ENCODE data around the gene SAMMSON. TPM values are rescaled to one million over a fixed set of nuclear protein-coding genes. Genes with fewer than 3 reads are reported as not detected.

SAMMSON gene
- total and polyA plus RNA-seq, 9 donors: 0.04 to 0.49 (median 0.15) TPM; not detected in 4

DNA sequence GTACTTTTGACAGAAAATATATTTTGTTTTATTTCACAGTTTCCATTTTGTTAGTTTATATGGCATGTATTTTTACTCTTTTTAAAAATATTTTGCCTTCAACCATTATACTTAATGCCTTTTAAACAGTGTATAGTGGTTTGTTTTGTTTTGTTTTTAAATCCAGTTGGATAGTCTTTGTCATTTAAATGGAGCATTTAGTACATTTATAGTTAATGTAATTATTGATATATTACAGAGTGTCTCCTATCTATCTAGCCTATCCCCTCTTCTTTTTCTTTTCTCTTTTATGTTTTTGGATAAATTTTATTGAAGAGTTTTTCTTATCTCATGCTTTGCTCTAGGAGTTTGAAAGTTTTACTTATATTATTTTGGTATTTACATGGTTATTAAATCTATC, 3.6 kb downstream of the SAMMSON start:
- H3K9me3 ChIP-seq (replicated peaks; ENCODE audit: control insufficient read depth, low read depth, low read length): no peaks in the 10 kb centered on the region
- no peak overlapping the region for H3K27ac ChIP-seq (ENCODE audit: low read length)
- peaks cover 4% of the 10 kb centered on the region for H3K4me1 ChIP-seq (ENCODE audit: control insufficient read depth, insufficient read depth, low read length)
- no peak for DNase-seq
- H3K4me3 ChIP-seq (ENCODE audit: low read length): no peak overlapping the region
- H3K36me3 ChIP-seq (ENCODE audit: control insufficient read depth, insufficient read depth, low read length): no peaks in the 10 kb centered on the region
- H3K27me3 ChIP-seq (ENCODE audit: control insufficient read depth, insufficient read depth, low read length): no peaks in the 10 kb centered on the region

GRCh38 chr3:70006089-70006488, 6.6 kb downstream of the SAMMSON start:
- Histone ChIP-seq H3K4me3 (ENCODE audit: low read length) (no peak overlapping the region), H3K4me1 (ENCODE audit: control insufficient read depth, insufficient read depth, low read length) (no peaks in the 10 kb centered on the region), H3K27me3 (ENCODE audit: control insufficient read depth, insufficient read depth, low read length) (no peaks in the 10 kb centered on the region), H3K36me3 (ENCODE audit: control insufficient read depth, insufficient read depth, low read length) (no peaks in the 10 kb centered on the region), H3K9me3 (replicated peaks; ENCODE audit: control insufficient read depth, low read depth, low read length) (no peaks in the 10 kb centered on the region), H3K27ac (ENCODE audit: low read length) (no peak overlapping the region)
- no peak for DNase-seq
- WGBS (ENCODE audit: insufficient coverage): no CpG with 5 or more reads among the region's 4 CpGs

GRCh38 chr3:70010346-70010745, 10.8 kb downstream of the SAMMSON start:
- no peaks in the 10 kb centered on the region for H3K27me3 ChIP-seq (ENCODE audit: control insufficient read depth, insufficient read depth, low read length)
- 100% methylated on average over 1 of the region's 2 CpGs for WGBS (ENCODE audit: insufficient coverage)
- no peaks in the 10 kb centered on the region for H3K4me1 ChIP-seq (ENCODE audit: control insufficient read depth, insufficient read depth, low read length)
- H3K4me3 ChIP-seq (ENCODE audit: low read length): no peak overlapping the region
- no peak overlapping the region for H3K27ac ChIP-seq (ENCODE audit: low read length)
- H3K9me3 ChIP-seq (replicated peaks; ENCODE audit: control insufficient read depth, low read depth, low read length): no peaks in the 10 kb centered on the region
- no peak for DNase-seq
- no peaks in the 10 kb centered on the region for H3K36me3 ChIP-seq (ENCODE audit: control insufficient read depth, insufficient read depth, low read length)

- WGBS (ENCODE audit: insufficient coverage): no CpG with 5 or more reads among the region's 1 CpG
- no peaks in the 10 kb centered on the region for H3K9me3 ChIP-seq (replicated peaks; ENCODE audit: control insufficient read depth, low read depth, low read length)
- H3K4me3 ChIP-seq (ENCODE audit: low read length): no peak overlapping the region
- no peaks in the 10 kb centered on the region for H3K4me1 ChIP-seq (ENCODE audit: control insufficient read depth, insufficient read depth, low read length)
- H3K36me3 ChIP-seq (ENCODE audit: control insufficient read depth, insufficient read depth, low read length): no peaks in the 10 kb centered on the region
- H3K27me3 ChIP-seq (ENCODE audit: control insufficient read depth, insufficient read depth, low read length): no peaks in the 10 kb centered on the region
- H3K27ac ChIP-seq (ENCODE audit: low read length): no peak overlapping the region
- no peak for DNase-seq
These were observed 12.0 kb downstream of the SAMMSON start for GRCh38 chr3:70011582-70011981.

- no CpG with 5 or more reads among the region's 3 CpGs for WGBS (ENCODE audit: insufficient coverage)
- Histone ChIP-seq H3K9me3 (replicated peaks; ENCODE audit: control insufficient read depth, low read depth, low read length) (no peaks in the 10 kb centered on the region), H3K27ac (ENCODE audit: low read length) (peak overlapping the region; percentile 13), H3K4me1 (ENCODE audit: control insufficient read depth, insufficient read depth, low read length) (no peaks in the 10 kb centered on the region), H3K27me3 (ENCODE audit: control insufficient read depth, insufficient read depth, low read length) (no peaks in the 10 kb centered on the region), H3K4me3 (ENCODE audit: low read length) (no peak overlapping the region), H3K36me3 (ENCODE audit: control insufficient read depth, insufficient read depth, low read length) (no peaks in the 10 kb centered on the region)
- DNase-seq: peak; percentile 54
These were observed 21.6 kb downstream of the SAMMSON start for GRCh38 chr3:70020906-70021660.

- no peak overlapping the region for H3K4me3 ChIP-seq (ENCODE audit: low read length)
- no peaks in the 10 kb centered on the region for H3K36me3 ChIP-seq (ENCODE audit: control insufficient read depth, insufficient read depth, low read length)
- H3K27ac ChIP-seq (ENCODE audit: low read length): no peak overlapping the region
- no peaks in the 10 kb centered on the region for H3K27me3 ChIP-seq (ENCODE audit: control insufficient read depth, insufficient read depth, low read length)
- no peak for DNase-seq
- H3K4me1 ChIP-seq (ENCODE audit: control insufficient read depth, insufficient read depth, low read length): no peaks in the 10 kb centered on the region
- no peaks in the 10 kb centered on the region for H3K9me3 ChIP-seq (replicated peaks; ENCODE audit: control insufficient read depth, low read depth, low read length)
These were observed 28.8 kb downstream of the SAMMSON start for GRCh38 chr3:70028361-70028760.

DNA sequence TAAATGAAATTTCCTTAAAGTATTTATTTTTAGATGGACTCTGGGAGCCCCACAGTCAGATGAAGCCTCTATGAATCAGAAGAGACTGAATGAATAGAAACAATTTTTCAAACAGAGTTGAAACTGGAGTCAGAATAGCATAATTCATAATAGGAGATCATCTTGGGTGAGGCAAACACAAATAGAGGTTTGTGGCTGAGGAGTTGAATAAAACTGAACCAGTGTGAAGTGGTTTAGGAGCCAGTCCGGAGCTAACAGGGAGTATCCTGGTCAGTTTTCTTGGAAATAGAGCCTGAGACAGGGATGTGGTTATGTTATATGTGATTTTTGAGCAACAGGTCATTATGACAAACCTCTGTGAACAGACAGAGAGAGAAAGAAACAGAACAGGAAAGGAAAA, 39.2 kb downstream of the SAMMSON start:
- DNase-seq: no peak
- H3K4me1 ChIP-seq (ENCODE audit: control insufficient read depth, insufficient read depth, low read length): no peaks in the 10 kb centered on the region
- no peak overlapping the region for H3K27ac ChIP-seq (ENCODE audit: low read length)
- H3K4me3 ChIP-seq (ENCODE audit: low read length): no peak overlapping the region
- H3K27me3 ChIP-seq (ENCODE audit: control insufficient read depth, insufficient read depth, low read length): no peaks in the 10 kb centered on the region
- WGBS (ENCODE audit: insufficient coverage): 88% methylated on average over 1 of the region's 1 CpG
- no peaks in the 10 kb centered on the region for H3K9me3 ChIP-seq (replicated peaks; ENCODE audit: control insufficient read depth, low read depth, low read length)
- H3K36me3 ChIP-seq (ENCODE audit: control insufficient read depth, insufficient read depth, low read length): no peaks in the 10 kb centered on the region

DNA sequence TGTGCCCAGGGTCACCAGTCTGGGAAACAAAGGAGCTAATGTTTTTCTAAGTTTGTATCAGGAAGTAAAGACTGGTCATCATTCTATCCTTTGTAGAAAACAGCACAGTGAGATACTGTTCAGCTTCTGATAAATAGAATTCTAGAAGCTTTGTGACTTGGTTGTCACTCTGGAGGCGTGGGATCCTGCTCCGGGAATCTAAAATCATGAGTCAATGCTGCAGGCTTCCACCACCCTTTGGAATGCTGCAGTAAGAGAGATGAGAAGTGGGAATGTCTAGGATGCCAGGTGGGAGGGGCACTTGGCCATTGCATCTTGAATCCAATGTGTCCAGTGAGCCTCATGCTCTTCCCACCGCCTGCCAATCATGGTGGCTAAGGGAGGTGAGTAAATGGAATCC, 40.9 kb downstream of the SAMMSON start:
- H3K4me3 ChIP-seq (ENCODE audit: low read length): no peak overlapping the region
- H3K27me3 ChIP-seq (ENCODE audit: control insufficient read depth, insufficient read depth, low read length): no peaks in the 10 kb centered on the region
- H3K9me3 ChIP-seq (replicated peaks; ENCODE audit: control insufficient read depth, low read depth, low read length): no peaks in the 10 kb centered on the region
- no peak for DNase-seq
- H3K27ac ChIP-seq (ENCODE audit: low read length): no peak overlapping the region
- WGBS (ENCODE audit: insufficient coverage): 100% methylated on average over 2 of the region's 3 CpGs
- no peaks in the 10 kb centered on the region for H3K36me3 ChIP-seq (ENCODE audit: control insufficient read depth, insufficient read depth, low read length)
- no peaks in the 10 kb centered on the region for H3K4me1 ChIP-seq (ENCODE audit: control insufficient read depth, insufficient read depth, low read length)

- Histone ChIP-seq H3K27ac (ENCODE audit: low read length) (no peak overlapping the region), H3K36me3 (ENCODE audit: control insufficient read depth, insufficient read depth, low read length) (no peaks in the 10 kb centered on the region), H3K4me3 (ENCODE audit: low read length) (no peak overlapping the region), H3K27me3 (ENCODE audit: control insufficient read depth, insufficient read depth, low read length) (no peaks in the 10 kb centered on the region), H3K9me3 (replicated peaks; ENCODE audit: control insufficient read depth, low read depth, low read length) (no peaks in the 10 kb centered on the region), H3K4me1 (ENCODE audit: control insufficient read depth, insufficient read depth, low read length) (no peaks in the 10 kb centered on the region)
- 24% methylated on average over 2 of the region's 3 CpGs for WGBS (ENCODE audit: insufficient coverage)
- peak; percentile 70 for DNase-seq
These were observed 43.1 kb downstream of the SAMMSON start for GRCh38 chr3:70042641-70043040.

- WGBS (ENCODE audit: insufficient coverage): no CpG with 5 or more reads among the region's 3 CpGs
These were observed 50.2 kb downstream of the SAMMSON start for GRCh38 chr3:70049761-70050160.

DNA sequence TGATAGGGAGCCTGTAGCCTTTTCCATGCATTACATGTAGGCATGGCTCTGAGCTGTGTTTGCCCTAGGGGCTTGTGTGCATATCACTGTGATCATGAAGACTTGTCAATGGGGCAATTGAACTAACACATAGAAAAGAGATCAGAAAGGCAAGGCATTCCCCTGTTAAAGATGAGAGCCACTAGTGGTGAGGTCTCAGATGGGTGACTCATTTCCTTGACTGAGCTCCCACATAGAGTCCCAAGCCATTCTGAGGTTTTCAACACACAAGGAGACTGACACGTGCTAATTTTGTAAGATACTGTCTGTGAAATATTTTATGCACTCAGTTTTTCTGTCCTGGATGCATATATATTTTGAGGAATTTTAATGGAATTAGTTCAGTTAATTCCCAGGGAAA, 53.8 kb downstream of the SAMMSON start:
- Histone ChIP-seq H3K9me3 (replicated peaks; ENCODE audit: control insufficient read depth, low read depth, low read length) (no peaks in the 10 kb centered on the region), H3K27ac (ENCODE audit: low read length) (no peak overlapping the region), H3K27me3 (ENCODE audit: control insufficient read depth, insufficient read depth, low read length) (no peaks in the 10 kb centered on the region), H3K36me3 (ENCODE audit: control insufficient read depth, insufficient read depth, low read length) (no peaks in the 10 kb centered on the region), H3K4me1 (ENCODE audit: control insufficient read depth, insufficient read depth, low read length) (no peaks in the 10 kb centered on the region), H3K4me3 (ENCODE audit: low read length) (no peak overlapping the region)
- no CpG with 5 or more reads among the region's 1 CpG for WGBS (ENCODE audit: insufficient coverage)
- DNase-seq: no peak

More at GRCh38 chr3:70049761-70050160, 50.2 kb downstream of the SAMMSON start:
- Histone ChIP-seq H3K27ac (ENCODE audit: low read length) (no peak overlapping the region), H3K9me3 (replicated peaks; ENCODE audit: control insufficient read depth, low read depth, low read length) (no peaks in the 10 kb centered on the region), H3K36me3 (ENCODE audit: control insufficient read depth, insufficient read depth, low read length) (no peaks in the 10 kb centered on the region), H3K27me3 (ENCODE audit: control insufficient read depth, insufficient read depth, low read length) (no peaks in the 10 kb centered on the region), H3K4me1 (ENCODE audit: control insufficient read depth, insufficient read depth, low read length) (no peaks in the 10 kb centered on the region), H3K4me3 (ENCODE audit: low read length) (no peak overlapping the region)
- no peak for DNase-seq
